Measurements from ENCODE around the gene SYNGR3. TPM values are rescaled to one million over a fixed set of nuclear protein-coding genes. Genes with fewer than 3 reads are reported as not detected.
"Not testable (repeated sequence)": the region's sequence is repeated elsewhere in the genome, so short reads cannot be mapped to it uniquely, and the experiment has no call there.

Gene SYNGR3
- total RNA-seq, 1 experiment from 2014 or later, result 3.6 TPM

DNA sequence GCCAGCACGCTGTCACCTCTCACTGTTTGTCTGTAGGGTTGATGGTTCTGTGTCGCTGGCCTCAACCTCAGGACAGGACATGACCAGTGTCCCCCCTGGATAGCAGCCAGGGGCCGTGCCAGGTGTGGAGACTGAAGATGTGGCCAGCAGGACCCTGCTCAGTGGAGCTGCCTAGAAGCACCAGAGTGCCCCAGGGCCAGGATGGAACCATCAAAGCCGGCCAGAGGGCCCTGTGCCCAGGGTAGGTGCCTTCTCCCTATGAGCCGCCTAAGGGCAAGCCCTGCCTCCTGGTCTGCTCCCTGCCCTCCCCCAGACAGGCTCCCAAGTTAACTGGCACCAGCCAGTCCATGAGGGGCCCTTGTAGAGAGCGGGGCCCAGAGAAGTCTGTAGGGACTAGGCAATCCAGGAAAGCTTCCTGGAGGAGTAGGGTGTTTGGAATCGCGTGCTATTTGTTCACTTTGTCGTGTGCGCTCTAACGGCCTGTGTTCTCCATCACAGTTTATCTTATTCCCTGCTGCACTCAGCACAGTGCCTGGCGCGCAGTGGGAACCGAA lies 31.0 kb upstream of the SYNGR3 start:
- intact Hi-C loops (cut with micrococcal nuclease; ENCODE audit: unreplicated experiment), result no loop called here
- TF ChIP-seq, protein P1, sequence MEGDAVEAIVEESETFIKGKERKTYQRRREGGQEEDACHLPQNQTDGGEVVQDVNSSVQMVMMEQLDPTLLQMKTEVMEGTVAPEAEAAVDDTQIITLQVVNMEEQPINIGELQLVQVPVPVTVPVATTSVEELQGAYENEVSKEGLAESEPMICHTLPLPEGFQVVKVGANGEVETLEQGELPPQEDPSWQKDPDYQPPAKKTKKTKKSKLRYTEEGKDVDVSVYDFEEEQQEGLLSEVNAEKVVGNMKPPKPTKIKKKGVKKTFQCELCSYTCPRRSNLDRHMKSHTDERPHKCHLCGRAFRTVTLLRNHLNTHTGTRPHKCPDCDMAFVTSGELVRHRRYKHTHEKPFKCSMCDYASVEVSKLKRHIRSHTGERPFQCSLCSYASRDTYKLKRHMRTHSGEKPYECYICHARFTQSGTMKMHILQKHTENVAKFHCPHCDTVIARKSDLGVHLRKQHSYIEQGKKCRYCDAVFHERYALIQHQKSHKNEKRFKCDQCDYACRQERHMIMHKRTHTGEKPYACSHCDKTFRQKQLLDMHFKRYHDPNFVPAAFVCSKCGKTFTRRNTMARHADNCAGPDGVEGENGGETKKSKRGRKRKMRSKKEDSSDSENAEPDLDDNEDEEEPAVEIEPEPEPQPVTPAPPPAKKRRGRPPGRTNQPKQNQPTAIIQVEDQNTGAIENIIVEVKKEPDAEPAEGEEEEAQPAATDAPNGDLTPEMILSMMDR (IDR thresholded peaks at IDR 0.05; ENCODE audit: unreplicated experiment), result no peak
- Mint-ChIP-seq H3K9me3 (ENCODE audit: low read depth, unreplicated experiment) (no peaks in the 10 kb centered on the region), H3K27me3 (ENCODE audit: unreplicated experiment) (peaks cover 21% of the 10 kb centered on the region), H3K27ac (ENCODE audit: unreplicated experiment) (peak overlapping the region; percentile 83), H3K4me3 (ENCODE audit: low read depth, unreplicated experiment) (peak overlapping the region; percentile 74), H3K4me1 (ENCODE audit: low read depth, unreplicated experiment) (peaks cover 24% of the 10 kb centered on the region), H3K36me3 (ENCODE audit: insufficient read depth, unreplicated experiment) (peaks cover 49% of the 10 kb centered on the region)
- CTCF ChIA-PET, result no interaction called here
- BruUV-seq (replicated peaks), result no TSS peak
- no peak for DNase-seq

DNA sequence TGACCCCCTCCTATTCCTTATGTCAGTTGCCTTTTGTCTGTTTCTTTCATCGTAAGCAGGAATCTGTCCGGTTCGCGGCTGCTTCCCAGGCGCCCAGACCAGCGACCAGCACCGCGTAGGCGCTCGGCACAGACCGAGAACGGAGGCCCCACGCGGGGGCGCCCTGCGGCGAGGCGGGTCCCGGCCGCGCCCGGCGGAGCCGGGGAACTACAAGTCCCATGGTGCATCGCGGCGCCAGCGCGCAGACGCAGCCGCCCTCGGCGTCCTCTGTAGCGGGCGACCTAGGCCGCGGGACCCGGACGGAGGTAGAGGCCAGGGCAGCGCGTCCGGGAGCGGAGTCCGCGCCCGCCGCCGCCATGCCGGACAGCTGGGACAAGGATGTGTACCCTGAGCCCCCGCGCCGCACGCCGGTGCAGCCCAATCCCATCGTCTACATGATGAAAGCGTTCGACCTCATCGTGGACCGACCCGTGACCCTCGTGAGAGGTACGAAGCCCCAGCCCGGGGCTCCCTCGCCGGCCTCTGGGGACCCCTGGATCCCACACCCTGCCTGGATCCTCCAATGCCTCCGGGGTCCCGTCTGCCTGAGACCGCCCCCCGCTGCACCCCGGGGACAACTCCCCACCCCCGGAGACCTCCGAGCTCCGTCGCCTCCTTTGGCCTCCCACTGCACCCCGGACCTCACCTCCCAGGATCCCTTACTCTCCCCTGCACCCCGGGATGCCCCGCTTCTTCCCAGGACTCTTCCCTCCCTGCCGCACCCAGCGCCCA lies 30.3 kb upstream of the SYNGR3 start, which contains the start of gene NDUFB10:
Gene NDUFB10 (plus strand): TSS at position 270 of the 771 bp plus-strand sequence. CDS start 87 bp downstream, at position 357.
- Mint-ChIP-seq H3K9me3 (ENCODE audit: low read depth, unreplicated experiment) (no peaks in the 10 kb centered on the region), H3K36me3 (ENCODE audit: insufficient read depth, unreplicated experiment) (peaks cover 56% of the 10 kb centered on the region), H3K4me1 (ENCODE audit: low read depth, unreplicated experiment) (peaks cover 26% of the 10 kb centered on the region), H3K4me3 (ENCODE audit: low read depth, unreplicated experiment) (peak within 1 kb of the TSS; percentile 74), H3K27ac (ENCODE audit: unreplicated experiment) (peak within 1 kb of the TSS; percentile 83), H3K27me3 (ENCODE audit: unreplicated experiment) (peaks cover 18% of the 10 kb centered on the region)
- intact Hi-C loops (cut with micrococcal nuclease; ENCODE audit: unreplicated experiment), result no loop called here
- CTCF ChIA-PET, result no interaction called here
- DNase-seq, result peak; percentile 98
- TF ChIP-seq, protein P1 (IDR thresholded peaks at IDR 0.05; ENCODE audit: unreplicated experiment), result peak; percentile 51
- no TSS peak for BruUV-seq (replicated peaks)

DNA sequence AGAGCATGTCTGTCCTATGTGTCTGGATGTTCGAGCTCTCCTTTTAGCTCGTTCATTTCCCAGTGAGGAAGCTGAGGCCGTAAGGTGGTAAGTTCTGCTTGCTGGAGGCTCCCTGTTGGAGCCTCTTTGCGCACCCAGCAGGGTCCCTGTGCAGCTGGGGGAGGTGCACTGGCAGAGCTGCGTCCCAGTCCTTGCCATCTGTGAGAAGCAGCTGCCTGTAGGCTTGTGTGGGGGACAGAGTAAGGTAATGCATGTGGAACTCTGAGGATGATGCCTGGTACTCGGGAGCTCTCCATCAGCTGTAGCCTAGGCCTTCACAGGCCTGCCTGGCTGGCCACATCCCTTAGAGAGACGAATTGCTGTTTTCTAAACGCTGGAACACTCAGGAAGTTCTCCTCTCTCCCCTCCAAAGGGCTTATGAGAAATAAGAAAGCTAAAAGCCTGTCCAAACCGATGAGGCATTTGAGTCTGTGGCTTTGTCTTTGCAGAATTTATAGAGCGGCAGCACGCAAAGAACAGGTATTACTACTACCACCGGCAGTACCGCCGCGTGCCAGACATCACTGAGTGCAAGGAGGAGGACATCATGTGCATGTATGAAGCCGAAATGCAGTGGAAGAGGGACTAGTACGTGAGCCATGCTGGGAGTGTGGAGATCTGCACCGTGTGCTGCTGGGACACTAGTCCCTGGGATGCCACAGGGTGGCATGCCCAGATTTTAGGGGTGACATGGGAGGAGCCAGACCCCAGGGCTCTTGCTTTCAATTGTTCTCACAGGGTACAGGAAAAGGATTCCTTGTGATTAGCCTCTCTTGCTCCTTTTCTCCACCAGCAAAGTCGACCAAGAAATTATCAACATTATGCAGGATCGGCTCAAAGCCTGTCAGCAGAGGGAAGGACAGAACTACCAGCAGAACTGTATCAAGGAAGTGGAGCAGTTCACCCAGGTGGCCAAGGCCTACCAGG lies 28.8 kb upstream of the SYNGR3 start:
- CTCF ChIA-PET, result no interaction called here
- Mint-ChIP-seq H3K9me3 (ENCODE audit: low read depth, unreplicated experiment) (no peaks in the 10 kb centered on the region), H3K27me3 (ENCODE audit: unreplicated experiment) (peaks cover 9% of the 10 kb centered on the region), H3K36me3 (ENCODE audit: insufficient read depth, unreplicated experiment) (peaks cover 71% of the 10 kb centered on the region), H3K4me3 (ENCODE audit: low read depth, unreplicated experiment) (peak overlapping the region; percentile 74), H3K27ac (ENCODE audit: unreplicated experiment) (peak overlapping the region; percentile 83), H3K4me1 (ENCODE audit: low read depth, unreplicated experiment) (peaks cover 26% of the 10 kb centered on the region)
- DNase-seq, result no peak
- TSS peak; percentile 15 for BruUV-seq (replicated peaks)
- intact Hi-C loops (cut with micrococcal nuclease; ENCODE audit: unreplicated experiment), result no loop called here
- TF ChIP-seq, protein P1 (IDR thresholded peaks at IDR 0.05; ENCODE audit: unreplicated experiment), result no peak

DNA sequence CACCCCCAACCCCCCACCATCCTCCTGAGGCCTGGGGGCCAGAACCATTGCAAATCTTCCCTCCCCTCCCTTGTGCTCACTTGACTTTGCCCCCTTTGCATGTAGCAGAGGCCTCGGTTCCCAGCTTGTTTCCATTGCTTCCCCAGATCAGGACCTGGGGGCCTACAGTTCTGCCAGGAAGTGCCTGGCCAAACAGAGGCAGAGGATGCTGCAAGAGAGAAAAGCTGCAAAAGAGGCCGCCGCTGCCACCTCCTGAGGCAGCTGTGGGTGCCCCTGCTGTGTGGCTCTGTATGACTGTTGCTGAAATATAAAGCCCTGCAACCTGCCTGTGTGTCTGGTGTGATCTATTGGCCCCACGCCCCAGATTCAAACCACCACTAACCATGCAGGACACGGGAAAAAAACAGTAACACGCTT lies 28.1 kb upstream of the SYNGR3 start:
- H3K4me1 Mint-ChIP-seq (ENCODE audit: low read depth, unreplicated experiment), result peaks cover 26% of the 10 kb centered on the region
- BruUV-seq (replicated peaks), result no TSS peak
- DNase-seq, result no peak
- no peaks in the 10 kb centered on the region for H3K9me3 Mint-ChIP-seq (ENCODE audit: low read depth, unreplicated experiment)
- CTCF ChIA-PET, result no interaction called here
- H3K27ac Mint-ChIP-seq (ENCODE audit: unreplicated experiment), result peak overlapping the region; percentile 83
- TF ChIP-seq, protein P1 (IDR thresholded peaks at IDR 0.05; ENCODE audit: unreplicated experiment), result no peak
- peaks cover 72% of the 10 kb centered on the region for H3K36me3 Mint-ChIP-seq (ENCODE audit: insufficient read depth, unreplicated experiment)
- peaks cover 9% of the 10 kb centered on the region for H3K27me3 Mint-ChIP-seq (ENCODE audit: unreplicated experiment)
- peak overlapping the region; percentile 74 for H3K4me3 Mint-ChIP-seq (ENCODE audit: low read depth, unreplicated experiment)
- intact Hi-C loops (cut with micrococcal nuclease; ENCODE audit: unreplicated experiment), result no loop called here

DNA sequence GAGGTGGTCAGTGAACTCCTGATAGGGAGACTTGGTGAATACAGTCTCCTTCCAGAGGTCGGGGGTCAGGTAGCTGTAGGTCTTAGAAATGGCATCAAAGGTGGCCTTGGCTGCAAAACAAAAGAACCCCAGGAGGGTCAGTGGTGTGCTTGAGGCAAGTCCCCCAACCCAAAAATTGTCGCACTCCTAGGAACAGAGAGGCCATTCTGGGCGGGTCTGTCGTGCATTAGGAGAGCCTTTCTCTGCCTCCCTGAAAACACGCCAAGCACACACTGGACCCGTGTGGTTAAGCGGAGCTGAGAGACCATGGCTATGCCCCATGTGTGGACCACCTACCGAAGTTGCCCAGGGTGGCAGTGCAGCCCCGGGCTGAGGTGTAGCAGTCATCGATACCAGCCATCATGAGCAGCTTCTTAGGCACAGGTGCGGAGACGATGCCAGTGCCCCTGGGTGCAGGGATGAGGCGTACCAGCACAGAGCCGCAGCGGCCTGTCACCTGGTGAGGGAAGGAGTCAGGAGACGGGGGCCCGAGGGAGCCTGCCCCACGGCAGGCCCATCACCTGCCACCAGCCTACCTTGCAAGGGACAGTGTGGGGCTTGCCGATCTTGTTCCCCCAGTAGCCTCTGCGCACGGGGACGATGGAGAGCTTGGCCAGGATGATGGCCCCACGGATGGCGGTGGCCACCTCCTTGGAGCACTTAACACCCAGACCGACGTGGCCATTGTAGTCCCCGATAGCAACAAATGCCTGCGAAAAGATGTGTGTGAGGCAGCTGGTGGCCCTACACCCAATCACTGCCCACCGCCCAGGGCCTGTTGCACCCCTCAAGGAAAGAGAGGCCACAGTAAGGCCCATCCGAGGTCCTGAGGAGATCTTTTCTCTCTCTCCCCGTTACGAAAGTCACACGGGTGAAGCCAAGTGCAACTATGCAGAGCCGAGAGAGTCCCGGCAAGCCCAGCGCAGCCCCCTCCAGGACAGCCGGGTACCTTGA lies 27.3 kb upstream of the SYNGR3 start:
- peaks cover 26% of the 10 kb centered on the region for H3K4me1 Mint-ChIP-seq (ENCODE audit: low read depth, unreplicated experiment)
- intact Hi-C loops (cut with micrococcal nuclease; ENCODE audit: unreplicated experiment); H3K9me3 Mint-ChIP-seq (ENCODE audit: low read depth, unreplicated experiment); CTCF ChIA-PET; H3K27me3 Mint-ChIP-seq (ENCODE audit: unreplicated experiment); BruUV-seq (replicated peaks); DNase-seq: not testable (repeated sequence)
- peaks cover 72% of the 10 kb centered on the region for H3K36me3 Mint-ChIP-seq (ENCODE audit: insufficient read depth, unreplicated experiment)
- H3K4me3 Mint-ChIP-seq (ENCODE audit: low read depth, unreplicated experiment), result peak overlapping the region; percentile 74
- peak overlapping the region; percentile 83 for H3K27ac Mint-ChIP-seq (ENCODE audit: unreplicated experiment)
